Kidney (tissue), 14 donors: ENCODE data around the gene CDH12. TPM values are rescaled to one million over a fixed set of nuclear protein-coding genes. Genes with fewer than 3 reads are reported as not detected.

Experiments
- DNase-seq, 5 donors: peaks; one replicate each; pipeline ENCODE4 v3.0.0-alpha.2; 2013 to 2020
- FAIRE-seq: peaks from 2 replicates; lab custom pipeline; 2012; peaks lifted over from hg19 to GRCh38; lab: Jason Lieb, UNC
- H3K27ac ChIP-seq, 2 donors: one replicate each; pipeline ENCODE4 v1.7.0; 2013; ENCODE audit warnings: low read depth in 2 of 2, low read length in 2 of 2, inconsistent platforms in 1 of 2
- H3K27me3 ChIP-seq: one replicate; pipeline ENCODE4 v1.7.1; 2013; ENCODE audit warnings: low read length, inconsistent platforms; ENCODE audit not compliant: control insufficient read depth, insufficient read depth
- H3K36me3 ChIP-seq, 3 donors: one replicate each; pipeline versions ENCODE4 v1.7.0 to v1.7.1; 2013; ENCODE audit warnings: low read length in 3 of 3, control low read depth in 1 of 3, inconsistent platforms in 1 of 3; ENCODE audit not compliant: insufficient read depth in 3 of 3, control insufficient read depth in 2 of 3
- H3K4me1 ChIP-seq, 3 donors: one replicate each; pipeline versions ENCODE4 v1.7.0 to v1.7.1; 2013; ENCODE audit warnings: low read length in 3 of 3, inconsistent platforms in 1 of 3, low read depth in 1 of 3; ENCODE audit not compliant: control insufficient read depth in 2 of 3, insufficient read depth in 2 of 3
- H3K4me3 ChIP-seq, 3 donors: one replicate each; pipeline versions ENCODE4 v1.7.0 to v1.8.1; 2013; ENCODE audit warnings: low read length in 3 of 3, control low read depth in 1 of 3, inconsistent platforms in 1 of 3
- H3K9ac ChIP-seq, 3 donors: one replicate each; pipeline versions ENCODE4 v1.7.0 to v1.7.1; 2013; ENCODE audit warnings: low read length in 3 of 3, control low read depth in 1 of 3, inconsistent platforms in 1 of 3
- H3K9me3 ChIP-seq, 3 donors: one replicate each; pipeline versions ENCODE4 v1.7.0 to v1.7.1; 2013; ENCODE audit warnings: low read length in 3 of 3, control low read depth in 1 of 3, inconsistent platforms in 1 of 3; ENCODE audit not compliant: control insufficient read depth in 2 of 3, insufficient read depth in 1 of 3
- CTCF ChIP-seq: IDR thresholded peaks from 3 replicates; pipeline ENCODE4 v1.5.1; 2012; ENCODE audit warnings: mild to moderate bottlenecking, moderate library complexity, borderline replicate concordance; ENCODE audit not compliant: insufficient read depth; ENCODE audit errors: extremely low read depth
- intact Hi-C: fragments of 100-400 bp; cut with DNase I; formaldehyde crosslinking; loops from one replicate; pipeline ENCODE4 v1.11.1; 2022
- polyA plus RNA-seq: library from polyadenylated mRNA; stranded (reverse); fragments of 350-450 nt; fragmentation: Illumina TruSeq; extraction: RNeasy Lipid Tissue Mini Kit (QIAGEN cat#74804); gene quantifications from one replicate; pipeline ENCODE4 v1.2.3, GENCODE V29; 2014; ENCODE audit warnings: low read depth, low replicate concordance; ENCODE audit not compliant: insufficient read depth
- total RNA-seq: library from RNA; stranded (reverse); fragmentation: NEBNext Ultra II Directional; extraction: Animal tissue kit (Norgen Biotek cat#: 25700); gene quantifications from one replicate; pipeline ENCODE4 v1.2.1, GENCODE V29; 2021
- donor health status: control.
- donor health status: control.
- donor health status: control.
- donor health status: control.
- donor health status: control.
- donor health status: DM: yes; HTN: yes; CAD: no.
- donor health status: Normal renal cell carcinoma (clear cell type).

Gene CDH12
- total and polyA plus RNA-seq, 2 donors from 2014 or later = 0.17 TPM; not detected in 1

GRCh38 chr5:22108545-22108944, 744.6 kb downstream of the CDH12 start:
- no peak overlapping the region for H3K27ac ChIP-seq
- H3K9me3 ChIP-seq = no peaks in the 10 kb centered on the region
- H3K4me1 ChIP-seq = no peaks in the 10 kb centered on the region
- no peaks in the 10 kb centered on the region for H3K27me3 ChIP-seq
- DNase-seq (no peak), FAIRE-seq (no peak)
- TF ChIP-seq CTCF = no peak
- intact Hi-C loops = no loop called here
- no peak overlapping the region for H3K9ac ChIP-seq
- H3K36me3 ChIP-seq = no peaks in the 10 kb centered on the region
- no peak overlapping the region for H3K4me3 ChIP-seq

DNA sequence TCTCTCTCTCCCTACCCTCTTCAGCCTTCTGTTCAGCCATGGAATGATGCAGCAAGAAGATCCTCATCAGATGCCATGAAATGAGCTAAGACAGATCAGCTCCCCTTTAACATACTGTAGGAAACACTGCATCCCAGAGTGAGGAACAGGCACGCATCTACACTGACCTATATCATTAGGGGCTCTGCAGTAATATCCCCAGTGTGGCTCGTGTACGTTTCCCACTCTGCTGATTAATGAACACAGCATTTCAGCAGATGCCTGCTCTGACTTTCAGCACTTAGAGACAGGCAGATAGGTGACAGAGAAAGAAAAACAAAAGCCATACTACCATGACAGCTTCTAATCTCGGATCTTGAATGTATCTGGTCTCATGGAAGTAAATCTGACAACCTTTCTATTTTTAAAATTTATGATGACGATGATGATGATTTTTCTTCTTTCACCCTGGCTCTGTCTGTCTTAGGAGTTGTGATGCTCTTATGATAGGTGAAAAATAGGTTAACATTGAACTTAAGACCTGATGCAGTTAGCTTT, 750.3 kb downstream of the CDH12 start:
- Histone ChIP-seq H3K27me3 (no peaks in the 10 kb centered on the region), H3K36me3 (no peaks in the 10 kb centered on the region), H3K27ac (no peak overlapping the region), H3K9me3 (no peaks in the 10 kb centered on the region), H3K9ac (no peak overlapping the region), H3K4me1 (no peaks in the 10 kb centered on the region), H3K4me3 (no peak overlapping the region)
- no peak for DNase-seq
- FAIRE-seq = no peak
- no peak for TF ChIP-seq CTCF
- intact Hi-C loops = no loop called here

- Histone ChIP-seq H3K27ac (no peak overlapping the region), H3K4me3 (no peak overlapping the region), H3K27me3 (no peaks in the 10 kb centered on the region), H3K4me1 (no peaks in the 10 kb centered on the region), H3K36me3 (no peaks in the 10 kb centered on the region), H3K9ac (no peak overlapping the region), H3K9me3 (no peaks in the 10 kb centered on the region)
- intact Hi-C loops = no loop called here
- DNase-seq (no peak), FAIRE-seq (no peak)
- TF ChIP-seq CTCF = no peak
These were observed 764.6 kb downstream of the CDH12 start for GRCh38 chr5:22088517-22088916.

GRCh38 chr5:22079566-22079965, 773.6 kb downstream of the CDH12 start:
- DNase-seq (no peak), FAIRE-seq (no peak)
- intact Hi-C loops = no loop called here
- Histone ChIP-seq H3K36me3 (no peaks in the 10 kb centered on the region), H3K9me3 (no peaks in the 10 kb centered on the region), H3K9ac (no peak overlapping the region), H3K27ac (no peak overlapping the region), H3K4me3 (no peak overlapping the region), H3K4me1 (no peaks in the 10 kb centered on the region), H3K27me3 (no peaks in the 10 kb centered on the region)
- no peak for TF ChIP-seq CTCF
